GM12873 (cell line): ENCODE results near the gene AUTS2.

Source experiments
- CTCF ChIP-seq: IDR thresholded peaks from 2 replicates; pipeline ENCODE4 v1.5.1; 2012; ENCODE audit warnings: low read depth, mild to moderate bottlenecking, moderate library complexity, low read length, control low read depth; ENCODE audit not compliant: insufficient read depth; ENCODE audit errors: missing control alignments

The AUTS2 gene

GRCh38 chr7:70208236-70209063 lies 610.2 kb downstream of the AUTS2 start:
- no peak for TF ChIP-seq CTCF

GRCh38 chr7:70210200-70210935 lies 612.1 kb downstream of the AUTS2 start:
- TF ChIP-seq CTCF, result no peak

GRCh38 chr7:70210936-70211310 lies 612.6 kb downstream of the AUTS2 start:
- no peak for TF ChIP-seq CTCF

GRCh38 chr7:70212281-70212680 lies 614.0 kb downstream of the AUTS2 start:
- TF ChIP-seq CTCF, result no peak

- TF ChIP-seq CTCF, result no peak
These were observed 615.8 kb downstream of the AUTS2 start for GRCh38 chr7:70214071-70214470.

- no peak for TF ChIP-seq CTCF
These were observed 617.2 kb downstream of the AUTS2 start for GRCh38 chr7:70215491-70215890.

GRCh38 chr7:70217571-70217970 lies 619.3 kb downstream of the AUTS2 start:
- no peak for TF ChIP-seq CTCF
